MG63 (cell line): ENCODE data around the gene SLC6A1. TPM values are rescaled to one million over a fixed set of nuclear protein-coding genes. Genes with fewer than 3 reads are reported as not detected.

Experiments
- DNase-seq: peaks from one replicate; pipeline ENCODE4 v3.0.0-alpha.2; 2020
- H3K27me3 ChIP-seq: fragments of 250-450 bp; sonication (Bioruptor Pico); 2 replicates; pipeline ENCODE4 v1.5.1; 2020; ENCODE audit warnings: mild to moderate bottlenecking, moderate library complexity
- H3K36me3 ChIP-seq: fragments of 250-450 bp; sonication (Bioruptor Pico); 2 replicates; pipeline ENCODE4 v1.5.1; 2020; ENCODE audit warnings: mild to moderate bottlenecking, moderate library complexity
- H3K4me3 ChIP-seq: fragments of 250-450 bp; sonication (Bioruptor Pico); 2 replicates; pipeline ENCODE4 v1.5.1; 2020; ENCODE audit warnings: mild to moderate bottlenecking, moderate library complexity
- H3K9me3 ChIP-seq: fragments of 250-450 bp; sonication (Bioruptor Pico); 2 replicates; pipeline ENCODE4 v1.5.1; 2020; ENCODE audit warnings: mild to moderate bottlenecking, moderate library complexity
- total RNA-seq: library from RNA; depleted of rRNA; stranded (reverse); fragments of >200 nt; shearing (Covaris generic); gene quantifications from 2 replicates; pipeline ENCODE4 v1.2.3, GENCODE V29; 2014; ENCODE audit warnings: low replicate concordance

Gene SLC6A1
- total RNA-seq, 1 experiment from 2014 or later = not detected

- no peak for DNase-seq
Observed at GRCh38 chr3:10961921-10962320, 30.6 kb upstream of the SLC6A1 start.

GRCh38 chr3:10962481-10963036, 30.0 kb upstream of the SLC6A1 start:
- H3K4me3 ChIP-seq = no peak overlapping the region
- no peak for DNase-seq
- no peaks in the 10 kb centered on the region for H3K9me3 ChIP-seq
- H3K27me3 ChIP-seq = no peaks in the 10 kb centered on the region
- no peaks in the 10 kb centered on the region for H3K36me3 ChIP-seq

More at GRCh38 chr3:10961921-10962320, 30.6 kb upstream of the SLC6A1 start:
- no peak overlapping the region for H3K4me3 ChIP-seq
- H3K27me3 ChIP-seq = no peaks in the 10 kb centered on the region
- H3K9me3 ChIP-seq = no peaks in the 10 kb centered on the region
- H3K36me3 ChIP-seq = no peaks in the 10 kb centered on the region

GRCh38 chr3:10964537-10965167, 27.9 kb upstream of the SLC6A1 start:
- Histone ChIP-seq H3K9me3 (no peaks in the 10 kb centered on the region), H3K27me3 (no peaks in the 10 kb centered on the region), H3K36me3 (no peaks in the 10 kb centered on the region), H3K4me3 (no peak overlapping the region)
- no peak for DNase-seq

GRCh38 chr3:10968401-10968800, 24.1 kb upstream of the SLC6A1 start:
- Histone ChIP-seq H3K27me3 (no peaks in the 10 kb centered on the region), H3K9me3 (no peaks in the 10 kb centered on the region), H3K4me3 (no peak overlapping the region), H3K36me3 (no peaks in the 10 kb centered on the region)
- DNase-seq = no peak

DNA sequence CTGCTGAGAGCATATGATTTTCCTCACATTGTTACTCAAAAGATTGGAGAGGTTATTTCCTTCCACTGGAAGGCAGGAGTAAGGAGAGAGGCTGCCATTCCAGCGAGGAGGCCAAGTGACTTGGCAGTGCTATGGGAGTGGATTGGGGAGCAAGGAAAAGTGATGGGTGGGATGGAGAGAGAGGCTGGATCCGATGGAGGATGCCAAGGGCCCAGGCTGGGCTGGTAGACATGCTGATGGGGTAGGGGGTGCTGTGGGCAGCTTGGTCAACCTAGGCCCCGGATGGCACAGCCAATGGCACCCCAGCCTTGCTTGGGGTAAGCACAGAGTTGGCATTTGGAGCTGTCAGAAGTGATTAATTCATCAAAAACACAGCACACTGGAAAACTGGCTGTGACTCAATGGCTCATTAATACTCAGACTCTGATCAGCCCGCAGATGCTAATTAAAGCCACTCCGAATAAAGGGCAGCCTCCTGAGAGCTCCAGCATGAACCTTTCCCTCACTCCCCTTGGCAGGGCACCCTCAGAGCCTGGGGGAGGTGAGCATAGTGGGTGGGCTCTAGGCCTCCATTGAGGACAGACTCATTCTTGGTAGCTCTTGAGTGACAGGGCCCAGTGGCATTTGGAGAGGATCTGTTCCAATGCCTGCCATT, 22.1 kb upstream of the SLC6A1 start:
- H3K36me3 ChIP-seq = no peaks in the 10 kb centered on the region
- no peak for DNase-seq
- H3K4me3 ChIP-seq = no peak overlapping the region
- H3K9me3 ChIP-seq = no peaks in the 10 kb centered on the region
- H3K27me3 ChIP-seq = no peaks in the 10 kb centered on the region

DNA sequence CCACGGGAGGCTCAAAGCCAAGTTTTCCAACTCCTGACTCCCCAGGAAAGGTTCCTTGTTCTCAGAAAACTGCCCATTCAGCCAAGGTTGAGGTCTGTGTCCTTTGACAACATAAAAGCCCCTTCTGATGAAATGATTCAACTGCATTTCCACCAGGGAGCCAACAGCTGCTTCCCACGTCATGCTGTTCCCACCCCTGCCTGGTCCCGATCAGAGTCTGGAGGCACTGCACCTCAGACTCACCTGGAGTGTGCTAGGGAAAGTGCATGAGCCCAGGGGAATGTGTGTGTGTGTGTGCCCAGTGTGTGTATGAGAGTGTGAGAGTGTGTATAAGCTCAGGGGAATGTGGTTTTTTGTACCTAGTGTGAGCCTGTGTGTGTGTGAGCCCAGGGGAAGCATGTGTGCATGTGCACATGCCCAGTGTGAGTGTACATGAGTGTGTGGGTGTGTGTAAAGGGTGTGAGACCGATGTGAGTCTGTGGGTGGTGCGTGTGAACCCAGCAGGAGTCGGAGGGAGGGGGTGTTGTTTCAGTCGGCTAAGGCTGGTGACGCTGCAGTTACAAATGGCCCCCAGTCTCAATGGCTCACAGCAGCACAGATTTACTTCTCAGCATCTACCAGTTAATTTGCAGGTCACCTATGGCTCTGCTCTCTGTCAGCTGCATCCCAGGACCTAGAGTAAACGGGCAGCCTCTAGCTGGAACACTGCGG, 20.3 kb upstream of the SLC6A1 start:
- no peaks in the 10 kb centered on the region for H3K9me3 ChIP-seq
- no peak overlapping the region for H3K4me3 ChIP-seq
- no peaks in the 10 kb centered on the region for H3K36me3 ChIP-seq
- no peak for DNase-seq
- H3K27me3 ChIP-seq = no peaks in the 10 kb centered on the region

DNA sequence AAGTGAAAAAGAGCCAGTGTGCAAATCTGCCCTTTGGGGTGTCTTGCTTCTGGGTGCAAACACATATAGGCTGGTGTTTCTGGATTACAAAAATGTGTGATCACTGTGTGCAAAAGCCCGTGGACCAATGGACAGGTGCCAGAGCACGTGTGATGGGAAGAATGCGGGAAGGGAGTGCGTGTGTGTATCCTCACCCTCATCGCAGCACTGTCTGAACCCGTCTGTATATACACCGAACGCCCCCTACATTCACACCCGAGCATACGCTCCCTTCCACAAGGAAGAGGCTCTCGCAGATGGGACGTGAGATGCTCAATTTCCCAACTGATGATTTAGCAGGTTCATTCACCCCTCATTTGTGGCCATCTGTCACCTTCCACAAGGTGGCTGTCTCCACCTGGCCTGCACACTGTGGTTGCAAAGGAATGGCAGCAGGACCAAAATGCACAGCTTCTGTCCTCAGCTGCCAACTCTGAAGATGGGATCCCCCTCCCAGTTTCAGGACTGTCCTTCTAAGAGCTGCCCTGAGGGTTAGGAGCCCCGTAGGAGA, 19.4 kb upstream of the SLC6A1 start:
- Histone ChIP-seq H3K9me3 (no peaks in the 10 kb centered on the region), H3K27me3 (no peaks in the 10 kb centered on the region), H3K4me3 (no peak overlapping the region), H3K36me3 (no peaks in the 10 kb centered on the region)
- no peak for DNase-seq

DNA sequence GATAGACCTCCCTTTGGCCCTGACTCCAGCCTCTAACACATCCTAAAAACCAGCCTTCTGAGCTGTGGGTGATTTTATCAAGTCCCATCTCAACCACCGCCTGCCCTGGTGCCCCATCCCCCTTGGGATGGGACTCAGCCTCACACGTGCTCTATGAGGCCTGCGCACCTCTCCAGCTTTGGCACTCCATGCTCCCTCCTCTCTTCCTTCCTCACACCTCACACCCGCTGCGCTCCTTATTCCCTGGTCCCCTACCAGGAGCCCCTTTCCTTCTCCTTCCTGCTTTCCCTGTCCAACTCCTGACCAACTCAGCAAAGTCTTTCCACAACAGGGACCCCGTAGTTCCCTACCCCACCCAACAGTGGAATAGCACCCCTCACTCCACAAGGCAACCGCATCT, 18.4 kb upstream of the SLC6A1 start:
- no peak overlapping the region for H3K4me3 ChIP-seq
- no peaks in the 10 kb centered on the region for H3K27me3 ChIP-seq
- H3K36me3 ChIP-seq = no peaks in the 10 kb centered on the region
- no peaks in the 10 kb centered on the region for H3K9me3 ChIP-seq
- DNase-seq = no peak

GRCh38 chr3:10974746-10975375, 17.7 kb upstream of the SLC6A1 start:
- no peaks in the 10 kb centered on the region for H3K9me3 ChIP-seq
- DNase-seq = no peak
- no peak overlapping the region for H3K4me3 ChIP-seq
- H3K27me3 ChIP-seq = no peaks in the 10 kb centered on the region
- no peaks in the 10 kb centered on the region for H3K36me3 ChIP-seq

DNA sequence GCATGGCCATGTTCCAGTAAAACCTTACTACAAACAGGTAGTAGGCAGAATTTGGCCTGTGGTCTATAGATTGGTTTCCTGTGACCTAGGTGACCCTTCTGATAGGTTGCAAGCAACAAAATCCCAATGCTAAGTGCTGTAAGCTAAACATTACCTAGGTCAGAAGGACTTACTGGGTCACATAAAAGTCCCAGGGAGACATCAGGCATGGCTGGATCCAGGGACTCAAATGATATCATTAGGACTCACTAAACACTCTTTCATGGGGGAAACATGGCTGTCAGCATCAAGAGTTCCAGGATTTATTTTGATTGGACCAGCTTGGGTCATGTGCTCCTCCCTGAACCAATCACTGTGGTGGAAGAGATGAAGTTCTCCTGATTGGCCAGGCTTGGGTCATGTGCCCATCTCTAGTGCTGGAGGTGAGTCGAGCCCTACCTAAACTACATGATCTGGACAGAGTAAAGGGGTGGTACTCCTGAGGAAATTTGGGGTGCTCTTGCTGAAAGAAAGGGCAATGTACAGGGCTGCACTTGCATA, 16.8 kb upstream of the SLC6A1 start:
- Histone ChIP-seq H3K9me3 (no peaks in the 10 kb centered on the region), H3K4me3 (no peak overlapping the region), H3K27me3 (no peaks in the 10 kb centered on the region), H3K36me3 (no peaks in the 10 kb centered on the region)
- DNase-seq = no peak

DNA sequence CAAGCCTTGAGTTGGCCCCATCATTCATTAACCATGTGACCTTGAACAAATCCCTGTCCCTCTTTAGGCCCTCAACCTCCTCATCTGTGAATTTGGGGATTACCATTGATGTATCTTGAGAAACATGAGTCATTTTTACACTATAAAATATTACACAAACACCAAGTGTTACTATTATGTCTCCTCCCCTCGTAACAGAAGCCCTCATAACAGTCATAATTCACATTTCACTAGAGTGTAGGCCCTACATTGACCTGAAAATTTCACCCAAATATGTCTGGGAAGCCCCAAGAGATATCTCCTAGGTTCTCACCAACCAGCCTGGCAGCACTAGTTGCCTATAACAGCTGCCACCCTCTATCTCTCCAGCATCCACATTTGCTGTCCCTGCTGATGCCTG, 15.8 kb upstream of the SLC6A1 start:
- no peaks in the 10 kb centered on the region for H3K27me3 ChIP-seq
- H3K4me3 ChIP-seq = no peak overlapping the region
- H3K9me3 ChIP-seq = no peaks in the 10 kb centered on the region
- DNase-seq = no peak
- H3K36me3 ChIP-seq = no peaks in the 10 kb centered on the region

- Histone ChIP-seq H3K4me3 (no peak overlapping the region), H3K36me3 (no peaks in the 10 kb centered on the region), H3K27me3 (no peaks in the 10 kb centered on the region), H3K9me3 (no peaks in the 10 kb centered on the region)
- no peak for DNase-seq
Observed at GRCh38 chr3:10977892-10978510, 14.5 kb upstream of the SLC6A1 start.

- Histone ChIP-seq H3K4me3 (no peak overlapping the region), H3K9me3 (no peaks in the 10 kb centered on the region), H3K36me3 (no peaks in the 10 kb centered on the region), H3K27me3 (no peaks in the 10 kb centered on the region)
- DNase-seq = no peak
Observed at GRCh38 chr3:10978956-10979355, 13.6 kb upstream of the SLC6A1 start.

GRCh38 chr3:10980312-10980711, 12.2 kb upstream of the SLC6A1 start:
- Histone ChIP-seq H3K9me3 (no peaks in the 10 kb centered on the region), H3K27me3 (no peaks in the 10 kb centered on the region), H3K4me3 (no peak overlapping the region), H3K36me3 (no peaks in the 10 kb centered on the region)
- DNase-seq = no peak

- Histone ChIP-seq H3K9me3 (no peaks in the 10 kb centered on the region), H3K36me3 (no peaks in the 10 kb centered on the region), H3K4me3 (no peak overlapping the region), H3K27me3 (no peaks in the 10 kb centered on the region)
- DNase-seq = no peak
Observed at GRCh38 chr3:10981031-10981430, 11.5 kb upstream of the SLC6A1 start.

DNA sequence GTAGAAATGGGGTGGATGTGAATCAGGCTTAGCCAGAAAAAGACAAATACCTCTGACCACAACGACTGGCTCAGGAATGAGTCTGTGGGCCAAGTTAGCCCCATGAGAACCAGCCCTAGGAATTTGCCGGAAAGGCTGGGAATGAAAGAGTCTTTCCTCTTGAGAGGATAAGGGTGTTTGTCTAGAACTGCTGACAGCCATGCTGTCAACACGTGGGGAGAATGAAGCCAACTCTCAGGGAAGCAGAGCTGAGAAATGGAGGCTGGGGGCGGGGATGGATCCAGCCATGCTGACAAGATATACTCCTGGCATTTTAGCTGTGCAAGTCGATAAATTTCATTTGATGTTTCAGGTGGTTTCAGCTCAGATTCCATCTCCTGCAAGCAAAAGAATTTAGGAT, 10.6 kb upstream of the SLC6A1 start:
- no peaks in the 10 kb centered on the region for H3K36me3 ChIP-seq
- H3K4me3 ChIP-seq = no peak overlapping the region
- H3K9me3 ChIP-seq = no peaks in the 10 kb centered on the region
- no peaks in the 10 kb centered on the region for H3K27me3 ChIP-seq
- DNase-seq = no peak
